GM21737 (cell line): ENCODE data around the gene PAH.

Experiments
- ATAC-seq: cut with Tn5 transposase; IDR thresholded peaks from one replicate; pipeline ENCODE4 v1.9.1; 2021; ENCODE audit warnings: mild to moderate bottlenecking, moderate library complexity; ENCODE audit not compliant: unreplicated experiment

Gene PAH

GRCh38 chr12:102917026-102917787 lies at the start of gene PAH:
PAH (minus strand) TSS chr12:102917244; CDS start chr12:102917130, 114 bp downstream.
- ATAC-seq, result peak; percentile 55

- ATAC-seq, result no peak
Measured at GRCh38 chr12:102966200-102966863, 49.3 kb upstream of the PAH start.

DNA sequence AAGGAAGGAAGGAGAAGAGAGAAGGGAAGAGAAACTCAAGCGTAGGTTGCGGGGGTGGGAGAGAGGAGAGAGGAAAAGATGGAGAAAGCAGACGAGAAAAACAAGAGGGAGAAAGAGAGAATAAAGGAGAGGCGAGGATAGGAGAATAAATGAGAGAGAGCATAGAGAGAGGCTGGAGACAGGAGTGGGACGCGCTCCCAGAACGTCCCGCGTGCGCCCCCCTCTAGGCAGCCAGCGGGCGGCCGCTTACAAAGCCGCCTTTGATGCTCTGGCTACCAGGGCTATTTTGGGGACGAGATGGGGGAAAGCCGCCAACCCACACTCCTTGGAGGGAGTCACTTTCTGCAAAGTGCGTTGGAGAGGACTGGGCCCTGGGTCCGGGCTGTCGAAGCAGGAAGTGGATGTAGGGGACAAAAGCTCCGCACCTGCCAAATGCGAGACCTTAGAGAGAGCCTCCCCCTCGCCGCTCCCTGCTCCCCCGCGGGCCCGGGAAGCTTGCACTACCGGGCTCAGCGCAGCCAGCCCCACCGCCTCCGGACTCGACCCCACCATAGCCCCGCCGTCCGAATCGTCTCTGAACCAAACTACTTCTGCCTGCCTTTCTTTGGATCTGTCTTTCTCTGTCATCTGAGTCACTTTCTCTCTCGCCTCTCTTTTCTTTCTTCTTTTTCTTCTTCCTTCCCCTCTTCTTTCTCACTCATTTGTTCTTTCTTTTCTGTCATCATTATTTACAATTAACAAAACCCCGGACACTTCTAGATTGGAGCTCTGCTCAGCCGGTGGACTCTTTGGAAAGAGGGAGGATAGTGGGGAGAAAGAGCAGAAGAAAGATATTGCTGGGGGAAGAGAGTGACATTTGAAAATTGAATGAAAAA lies 48.5 kb upstream of the PAH start:
- no peak for ATAC-seq

DNA sequence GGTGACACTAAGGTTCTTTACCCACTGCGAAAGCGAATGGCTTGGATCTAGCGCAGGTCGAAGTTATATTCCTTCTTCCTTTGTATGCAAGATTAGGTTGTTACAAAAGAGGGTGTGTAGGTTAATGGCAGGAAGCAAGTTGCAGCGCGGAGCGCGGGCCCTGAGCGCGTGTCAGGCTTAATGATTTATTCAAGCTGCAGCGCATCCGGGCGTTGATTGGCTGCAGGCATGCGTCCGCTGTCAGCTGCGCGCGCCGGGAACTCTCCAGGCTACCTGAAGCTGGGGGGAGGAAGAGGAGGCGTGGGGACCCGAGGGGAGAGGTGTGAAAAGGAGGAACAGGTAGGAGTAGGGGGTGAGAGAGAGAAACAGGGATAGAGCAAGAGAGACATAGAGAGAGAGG lies 47.8 kb upstream of the PAH start:
- ATAC-seq, result peak; percentile 46

DNA sequence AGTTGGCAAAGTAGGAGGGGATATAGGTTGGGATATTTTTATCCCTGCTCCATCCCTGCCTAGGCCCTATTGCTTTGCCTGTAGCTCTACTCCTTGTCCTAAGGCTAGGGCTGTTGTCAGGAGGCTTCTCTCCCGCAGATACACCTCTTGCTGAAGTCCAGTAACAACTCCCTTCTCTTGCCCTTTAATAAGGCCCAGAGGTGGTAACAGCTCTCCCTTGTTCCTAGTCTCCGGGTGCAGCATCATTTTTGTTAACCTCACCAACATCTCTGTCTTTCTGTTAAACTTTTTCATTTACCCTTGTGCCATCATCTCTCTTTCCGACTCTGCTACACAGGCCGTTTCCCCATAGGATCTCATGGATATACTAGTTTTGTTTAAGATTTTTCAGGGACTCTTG lies 46.8 kb upstream of the PAH start:
- no peak for ATAC-seq

DNA sequence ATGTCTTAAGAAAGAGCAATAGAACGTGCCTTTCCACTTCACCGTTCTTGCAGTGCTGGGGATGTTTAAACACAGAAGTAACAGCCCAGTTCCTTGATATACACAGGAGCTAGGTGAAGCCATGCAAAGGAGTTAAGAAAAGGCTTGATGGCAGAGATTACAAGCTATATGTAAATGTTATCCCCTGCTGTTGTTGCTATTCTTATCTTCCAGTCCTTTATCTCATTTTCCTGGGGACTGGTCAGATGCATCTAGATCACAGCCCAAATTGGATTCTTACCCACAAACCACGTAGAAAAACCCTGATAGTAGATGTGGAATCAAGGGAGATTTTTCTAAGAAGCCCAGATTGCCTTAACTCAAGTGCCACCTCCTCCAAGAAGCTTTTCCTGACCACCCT lies 45.9 kb upstream of the PAH start:
- ATAC-seq, result no peak

- no peak for ATAC-seq
Measured at GRCh38 chr12:102962532-102962931, 45.5 kb upstream of the PAH start.

- ATAC-seq, result no peak
Measured at GRCh38 chr12:102961466-102961855, 44.4 kb upstream of the PAH start.

- ATAC-seq, result no peak
Measured at GRCh38 chr12:102960766-102961465, 43.9 kb upstream of the PAH start.

GRCh38 chr12:102959391-102959790 lies 42.3 kb upstream of the PAH start:
- ATAC-seq, result no peak

GRCh38 chr12:102958830-102959176 lies 41.8 kb upstream of the PAH start:
- no peak for ATAC-seq

- peak; percentile 57 for ATAC-seq
Measured at GRCh38 chr12:102958073-102958829, 41.2 kb upstream of the PAH start.

DNA sequence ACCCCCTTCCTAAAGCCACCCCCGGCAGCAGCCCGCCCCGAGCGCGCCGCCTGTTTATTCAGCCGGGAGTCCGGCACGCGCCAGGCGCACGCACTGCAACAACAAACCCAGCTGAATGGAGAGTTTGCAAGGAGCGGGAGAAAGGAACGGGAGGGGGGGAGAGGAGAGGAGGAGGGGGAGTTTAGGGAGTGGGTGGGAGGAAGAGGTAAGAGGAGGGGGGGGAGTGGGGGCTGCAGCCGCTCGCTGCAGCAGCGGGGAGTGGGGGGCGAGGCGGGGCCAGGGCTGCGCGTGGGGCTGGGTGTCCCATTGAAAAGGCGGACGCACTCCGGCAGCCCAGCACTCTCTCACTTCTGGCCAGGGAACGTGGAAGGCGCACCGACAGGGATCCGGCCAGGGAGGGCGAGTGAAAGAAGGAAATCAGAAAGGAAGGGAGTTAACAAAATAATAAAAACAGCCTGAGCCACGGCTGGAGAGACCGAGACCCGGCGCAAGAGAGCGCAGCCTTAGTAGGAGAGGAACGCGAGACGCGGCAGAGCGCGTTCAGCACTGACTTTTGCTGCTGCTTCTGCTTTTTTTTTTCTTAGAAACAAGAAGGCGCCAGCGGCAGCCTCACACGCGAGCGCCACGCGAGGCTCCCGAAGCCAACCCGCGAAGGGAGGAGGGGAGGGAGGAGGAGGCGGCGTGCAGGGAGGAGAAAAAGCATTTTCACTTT lies 40.5 kb upstream of the PAH start, which contains the start of gene ASCL1:
Gene ASCL1, plus strand, starts transcription at position 336 of the 712 bp plus-strand sequence. CDS start 571 bp downstream, outside the sequence.
- no peak for ATAC-seq

DNA sequence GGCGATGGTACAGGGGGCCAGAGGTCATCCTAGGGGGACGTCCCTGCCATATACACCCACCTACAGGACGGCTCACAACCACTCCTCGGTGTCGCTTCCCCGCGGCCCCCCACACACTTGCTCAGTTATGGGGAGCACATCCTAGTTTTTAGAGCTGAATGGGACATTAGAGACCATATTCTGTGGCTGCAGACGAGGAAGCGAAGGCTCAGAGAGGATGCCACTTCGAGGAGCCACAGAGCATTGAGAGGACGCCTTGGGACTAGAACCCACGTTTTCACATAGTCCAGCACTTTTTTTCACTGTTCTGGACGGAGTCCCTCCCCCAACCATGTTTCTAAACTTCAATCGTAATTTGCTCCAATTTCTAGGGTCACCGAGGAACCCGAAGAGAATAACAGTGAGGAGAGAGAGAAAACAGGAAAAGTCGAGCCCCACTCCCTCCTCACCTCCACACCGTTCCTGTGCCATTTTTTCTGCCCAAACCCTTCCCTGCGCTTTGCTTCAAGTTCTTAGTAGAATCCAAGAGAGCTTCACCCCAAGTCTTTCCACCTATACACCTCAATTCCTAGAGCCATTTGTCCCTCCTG lies 39.8 kb upstream of the PAH start:
- ATAC-seq, result no peak

- ATAC-seq, result no peak
Measured at GRCh38 chr12:102955926-102956737, 39.1 kb upstream of the PAH start.

GRCh38 chr12:102954134-102954533 lies 37.1 kb upstream of the PAH start:
- no peak for ATAC-seq

DNA sequence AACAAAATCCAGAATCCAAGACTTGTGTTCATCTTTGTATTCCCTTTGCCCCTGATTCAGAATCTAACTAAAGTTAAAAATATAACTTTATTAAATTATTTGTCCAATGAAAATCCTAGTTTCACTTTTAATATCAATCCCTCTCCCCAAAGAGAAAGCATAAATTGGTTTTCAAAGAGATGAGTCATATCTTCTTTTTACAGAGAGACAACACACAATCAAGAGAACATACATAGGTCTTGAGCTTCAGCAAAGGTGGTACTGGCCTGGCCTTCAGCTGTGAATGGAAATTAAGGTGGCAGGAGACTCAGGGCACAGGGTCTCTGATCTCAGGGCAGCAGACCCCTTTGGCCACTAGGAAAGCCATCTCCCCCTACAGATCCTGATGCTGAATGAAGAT lies 36.2 kb upstream of the PAH start:
- no peak for ATAC-seq

- ATAC-seq, result no peak
Measured at GRCh38 chr12:102951841-102952240, 34.8 kb upstream of the PAH start.
